CD4-positive, alpha-beta T cell (primary cell): ENCODE data around the gene FAM3B. TPM values are rescaled to one million over a fixed set of nuclear protein-coding genes. Genes with fewer than 3 reads are reported as not detected.

ENCODE experiments used
- ATAC-seq: fragments of 200-7000 bp; cut with Tn5 transposase; one replicate; pipeline ENCODE4 v1.10.0; 2022; ENCODE audit warnings: mild to moderate bottlenecking; ENCODE audit not compliant: poor library complexity
- CTCF ChIA-PET: fragments of 350-600 bp; sonication (Branson Sonifier 250); formaldehyde crosslinking; loops from one replicate; lab custom pipeline; 2021; ENCODE audit warnings: antibody characterized with exemption, inconsistent platforms; lab: Charles Lee
- POLR2A ChIA-PET: fragments of 350-600 bp; sonication (Branson Sonifier 250); formaldehyde crosslinking; loops from one replicate; lab custom pipeline; 2021; ENCODE audit warnings: antibody characterized with exemption, inconsistent platforms; lab: Charles Lee
- DNase-seq, 14 experiments: peaks; one replicate each; pipeline ENCODE4 v3.0.0-alpha.2; 2013 to 2020; ENCODE audit warnings: mixed read lengths in 2 of 14
- H3K27ac ChIP-seq, 2 donors: one replicate each; pipeline versions ENCODE4 v1.5.1 to v1.7.0; 2013; ENCODE audit warnings: low read length in 2 of 2, low read depth in 1 of 2, mild to moderate bottlenecking in 1 of 2
- H3K27me3 ChIP-seq, 2 experiments: 1 replicate in 1 of 2; 2 replicates in 1 of 2; pipeline versions ENCODE4 v1.6.1 to v1.7.0; 2013; ENCODE audit warnings: low read length in 2 of 2, control low read depth in 1 of 2, mild to moderate bottlenecking in 1 of 2, moderate library complexity in 1 of 2; ENCODE audit not compliant: insufficient read depth in 2 of 2, control insufficient read depth in 1 of 2
- H3K36me3 ChIP-seq: one replicate; pipeline ENCODE4 v1.6.1; 2013; ENCODE audit warnings: low read length, control low read depth; ENCODE audit not compliant: insufficient read depth
- H3K4me1 ChIP-seq: one replicate; pipeline ENCODE4 v1.6.1; 2013; ENCODE audit warnings: low read length, control low read depth; ENCODE audit not compliant: insufficient read depth
- H3K4me3 ChIP-seq: one replicate; pipeline ENCODE4 v1.5.1; 2013; ENCODE audit warnings: mild to moderate bottlenecking, low read length, moderate library complexity
- H3K9me3 ChIP-seq, 2 experiments: 1 replicate in 1 of 2; 2 replicates in 1 of 2; pipeline versions ENCODE4 v1.6.1 to v1.7.0; 2013; ENCODE audit warnings: low read length in 2 of 2, mild to moderate bottlenecking in 2 of 2, control low read depth in 1 of 2, moderate library complexity in 1 of 2; ENCODE audit not compliant: control insufficient read depth in 1 of 2, insufficient read depth in 1 of 2
- H3K27ac Mint-ChIP-seq: one replicate; pipeline ENCODE4 v1.8.0; 2020; ENCODE audit warnings: mixed read lengths
- H3K27me3 Mint-ChIP-seq: one replicate; pipeline ENCODE4 v1.8.0; 2021; ENCODE audit warnings: mixed read lengths
- H3K36me3 Mint-ChIP-seq: one replicate; pipeline ENCODE4 v1.8.0; 2021; ENCODE audit warnings: low read depth, mixed read lengths
- H3K4me1 Mint-ChIP-seq: one replicate; pipeline ENCODE4 v1.8.0; 2021; ENCODE audit warnings: low read depth, mixed read lengths
- H3K4me3 Mint-ChIP-seq: one replicate; pipeline ENCODE4 v1.8.0; 2020; ENCODE audit warnings: mild to moderate bottlenecking, mixed read lengths
- H3K9me3 Mint-ChIP-seq: one replicate; pipeline ENCODE4 v1.8.0; 2020; ENCODE audit warnings: mixed read lengths
- CTCF ChIP-seq: fragments of 200-600 bp; IDR thresholded peaks from one replicate; pipeline ENCODE4 v1.8.0; 2022; ENCODE audit warnings: antibody characterized with exemption, mild to moderate bottlenecking
- intact Hi-C, 2 experiments: fragments of 100-400 bp; cut with DNase I in 1 of 2; cut with micrococcal nuclease in 1 of 2; formaldehyde crosslinking; loops; one replicate each; pipeline versions ENCODE4 v1.15.1 to v1.9.0; 2023 to 2025; cut with DNase I, micrococcal nuclease
- total RNA-seq, 174 experiments: library from RNA in 2 of 174; stranded (reverse) in 2 of 174; gene quantifications; one replicate each; pipeline ENCODE4 v1.2.3 and lab custom pipeline; 2021 to 2026

Gene FAM3B
- total RNA-seq, 2 experiments from 2014 or later = not detected

- Mint-ChIP-seq H3K4me1 (no peaks in the 10 kb centered on the region), H3K36me3 (peaks cover 99% of the 10 kb centered on the region), H3K27me3 (no peaks in the 10 kb centered on the region), H3K27ac (no peak overlapping the region), H3K4me3 (no peak overlapping the region), H3K9me3 (no peaks in the 10 kb centered on the region)
- intact Hi-C loops = no loop called here
- H3K4me1 ChIP-seq = no peaks in the 10 kb centered on the region
- no peak for TF ChIP-seq CTCF
- no peak for ATAC-seq
- H3K27me3 ChIP-seq = no peaks in the 10 kb centered on the region
- peaks cover 78% of the 10 kb centered on the region for H3K36me3 ChIP-seq
- H3K27ac ChIP-seq = no peak overlapping the region
- ChIA-PET POLR2A (no interaction called here), CTCF (no interaction called here)
- H3K4me3 ChIP-seq = no peak overlapping the region
- DNase-seq = peak in 1 of 14 experiments; percentile 17
- no peaks in the 10 kb centered on the region for H3K9me3 ChIP-seq
Observed at GRCh38 chr21:41399246-41399800, 82.7 kb downstream of the FAM3B start.

- Mint-ChIP-seq H3K9me3 (no peaks in the 10 kb centered on the region), H3K4me1 (no peaks in the 10 kb centered on the region), H3K27me3 (no peaks in the 10 kb centered on the region), H3K36me3 (peaks cover 96% of the 10 kb centered on the region), H3K27ac (no peak overlapping the region), H3K4me3 (no peak overlapping the region)
- Histone ChIP-seq H3K9me3 (no peaks in the 10 kb centered on the region), H3K4me1 (no peaks in the 10 kb centered on the region), H3K4me3 (no peak overlapping the region), H3K27ac (no peak overlapping the region), H3K36me3 (peaks cover 75% of the 10 kb centered on the region), H3K27me3 (no peaks in the 10 kb centered on the region)
- no peak for DNase-seq
- no peak for ATAC-seq
- intact Hi-C loops = no loop called here
- ChIA-PET CTCF (no interaction called here), POLR2A (interaction anchor here (1.3 kb wide), 1 partner anchor 23 kb away, joined by 4 read pairs; no protein-coding TSS in a partner anchor)
- no peak for TF ChIP-seq CTCF
Observed at GRCh38 chr21:41402231-41402630, 85.6 kb downstream of the FAM3B start.

- CTCF ChIA-PET = no interaction called here
- Histone ChIP-seq H3K27me3 (no peaks in the 10 kb centered on the region), H3K9me3 (no peaks in the 10 kb centered on the region), H3K4me1 (no peaks in the 10 kb centered on the region), H3K4me3 (no peak overlapping the region), H3K27ac (peak overlapping the region in 1 of 2 donors; percentile 13), H3K36me3 (peaks cover 76% of the 10 kb centered on the region)
- H3K27ac Mint-ChIP-seq = no peak overlapping the region
- H3K4me1 Mint-ChIP-seq = no peaks in the 10 kb centered on the region
- intact Hi-C loops = no loop called here
- no peaks in the 10 kb centered on the region for H3K9me3 Mint-ChIP-seq
- POLR2A ChIA-PET = interaction anchor here (1.3 kb wide), 1 partner anchor 23 kb away, joined by 4 read pairs; no protein-coding TSS in a partner anchor
- DNase-seq (no peak), ATAC-seq (no peak)
- TF ChIP-seq CTCF = no peak
- no peaks in the 10 kb centered on the region for H3K27me3 Mint-ChIP-seq
- H3K4me3 Mint-ChIP-seq = no peak overlapping the region
- peaks cover 96% of the 10 kb centered on the region for H3K36me3 Mint-ChIP-seq
Observed at GRCh38 chr21:41402796-41403195, 86.2 kb downstream of the FAM3B start.
